HUDEP-2 (cell line): Measurements from ENCODE around the gene MSH5.

Experiments used
- DNase-seq, 76 experiments: peaks; one replicate each; lab custom pipeline; 2025; ENCODE audit not compliant: unreplicated experiment in 76 of 76; lab: John Stamatoyannopoulos, UW

Gene MSH5

DNA sequence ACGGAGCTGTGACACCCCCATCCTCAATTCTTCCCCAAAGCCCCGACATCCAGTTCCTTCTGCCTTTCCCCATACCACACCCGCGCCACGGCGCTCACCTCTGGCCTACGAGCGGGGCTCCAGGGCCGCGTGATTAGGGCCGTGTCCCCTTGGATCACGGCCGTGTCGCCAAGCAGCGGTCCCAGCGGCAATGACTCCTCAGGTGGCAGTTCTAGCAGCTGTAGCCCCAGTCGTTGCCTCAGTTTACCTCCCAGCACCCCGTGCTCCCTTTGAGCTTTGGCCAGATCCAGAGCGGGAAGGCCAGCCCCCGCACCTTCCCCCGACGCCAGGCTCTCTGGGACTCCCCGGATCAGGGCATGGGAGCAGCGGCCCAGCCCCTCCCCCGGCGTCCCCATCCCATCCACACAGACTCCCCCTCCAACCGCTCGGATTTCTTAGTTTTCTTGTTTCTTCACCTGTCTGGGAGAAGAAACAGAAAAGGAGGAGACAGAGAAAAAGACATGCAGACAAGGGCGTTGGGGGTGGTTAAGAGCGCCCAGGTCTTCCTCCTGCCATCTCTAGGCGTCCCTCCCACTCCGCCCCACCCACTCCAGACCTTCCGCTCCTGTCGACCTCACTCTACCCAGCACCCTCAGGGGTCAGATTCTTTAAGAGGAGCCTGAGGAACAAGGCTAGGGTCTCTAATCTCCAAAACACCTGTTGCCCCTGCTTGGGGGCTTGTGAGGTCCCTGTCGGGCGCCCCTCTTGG, 10.9 kb upstream of the MSH5 start, which contains the start of gene DDAH2:
TSS of gene DDAH2 (minus strand) at position 533 of the 748 bp plus-strand sequence. CDS start at position 395, 138 bp downstream.
- peak in 2 of 76 experiments; percentile 46 to 96 for DNase-seq

DNA sequence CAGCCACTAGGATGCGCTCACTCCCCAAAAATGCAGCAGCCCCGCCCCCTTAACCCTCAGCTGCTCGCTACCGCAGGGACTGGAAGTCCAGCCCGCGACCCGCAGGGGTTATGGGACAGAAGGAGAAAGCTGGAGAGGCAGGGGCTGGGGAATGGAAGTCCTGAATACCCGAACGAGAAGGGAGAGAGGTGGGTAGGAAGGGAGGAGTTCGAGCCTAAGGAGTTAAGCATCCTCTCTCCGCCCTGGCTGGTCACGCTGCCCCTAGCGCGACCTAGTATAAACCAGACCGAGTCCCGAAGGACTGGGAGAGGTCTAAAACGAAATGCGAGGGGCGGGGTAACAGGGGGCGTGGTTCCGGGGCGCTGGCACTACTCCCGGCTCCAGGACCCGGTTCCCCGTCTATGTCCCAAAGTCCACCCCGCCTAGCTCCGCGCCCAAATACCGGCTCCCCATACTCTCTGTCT, 10.3 kb upstream of the MSH5 start:
- DNase-seq: peak in 73 of 76 experiments; percentile 39 to 99 (median 79)

DNA sequence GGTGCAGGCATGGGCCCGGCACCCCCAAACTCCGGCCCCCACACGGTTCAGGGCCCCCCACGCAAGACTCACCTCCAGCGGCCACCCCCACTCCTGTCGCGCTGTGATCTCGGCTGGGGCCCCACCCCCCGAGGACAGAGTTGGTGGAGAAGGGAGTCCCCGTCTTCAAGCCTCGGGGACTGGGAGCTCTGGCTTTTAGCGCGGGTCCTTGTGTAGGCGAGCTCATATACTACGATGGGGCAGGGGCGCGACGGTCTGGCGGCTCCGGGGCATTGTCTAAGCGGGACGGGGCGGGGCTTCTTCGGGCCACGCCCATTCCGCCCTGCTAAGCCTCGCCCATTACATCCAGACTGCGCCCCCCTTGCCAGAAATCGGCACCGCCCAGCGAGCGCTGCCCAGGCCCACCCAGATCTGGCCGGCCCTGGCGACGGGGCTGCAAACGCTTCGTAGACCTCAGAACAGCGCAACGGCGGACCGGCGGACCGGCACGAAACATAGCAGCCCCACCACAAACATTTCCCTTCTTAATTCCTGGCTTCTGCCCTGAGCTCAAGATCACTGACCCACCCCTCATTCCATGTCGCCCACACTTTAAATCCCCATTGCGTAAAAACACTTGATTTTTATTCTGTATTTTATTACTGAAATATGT, 9.7 kb upstream of the MSH5 start:
- peak in 60 of 76 experiments; percentile 15 to 99 (median 62) for DNase-seq

DNA sequence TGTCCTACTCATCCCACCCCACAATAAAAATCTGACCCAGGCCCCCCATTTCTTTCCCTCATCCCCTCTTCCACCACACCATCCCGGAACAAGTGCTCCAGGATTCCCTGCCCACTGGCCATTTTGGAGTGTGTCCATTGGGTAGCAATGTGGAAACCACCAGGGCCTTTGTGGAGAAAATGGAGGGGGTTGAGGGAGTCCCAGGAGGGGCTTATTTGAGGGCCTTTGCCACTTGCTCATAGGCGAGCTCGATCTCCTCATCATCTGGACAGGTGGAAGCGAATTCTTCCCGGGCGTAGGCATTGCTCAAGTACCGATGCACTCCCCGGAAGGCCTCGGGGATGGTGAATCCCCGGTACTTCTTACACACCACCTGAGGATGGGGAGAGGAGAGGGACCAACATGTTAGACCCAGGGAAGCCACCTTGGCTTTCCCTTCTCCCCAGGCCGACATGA, 9.1 kb upstream of the MSH5 start:
- DNase-seq: no peak

DNA sequence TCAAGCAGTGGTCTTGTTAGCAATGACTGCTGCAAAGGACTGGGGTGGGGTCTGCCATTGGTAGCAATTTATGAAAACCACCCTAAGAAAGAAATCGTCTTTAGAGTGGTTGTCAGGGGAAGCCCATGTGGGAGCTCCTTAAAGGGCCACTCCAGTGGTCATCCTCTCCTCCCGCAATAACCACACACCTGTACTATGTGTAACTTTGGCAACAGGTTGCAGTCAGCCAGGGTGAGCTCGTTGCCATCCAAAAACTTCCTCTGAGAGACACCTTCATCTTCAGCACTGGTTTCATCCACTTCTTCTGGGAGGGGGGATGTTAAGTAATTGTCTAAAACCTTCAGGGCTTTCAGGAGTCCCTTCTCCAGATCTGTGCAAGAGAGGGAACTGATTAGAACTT, 7.8 kb upstream of the MSH5 start:
- DNase-seq: no peak

DNA sequence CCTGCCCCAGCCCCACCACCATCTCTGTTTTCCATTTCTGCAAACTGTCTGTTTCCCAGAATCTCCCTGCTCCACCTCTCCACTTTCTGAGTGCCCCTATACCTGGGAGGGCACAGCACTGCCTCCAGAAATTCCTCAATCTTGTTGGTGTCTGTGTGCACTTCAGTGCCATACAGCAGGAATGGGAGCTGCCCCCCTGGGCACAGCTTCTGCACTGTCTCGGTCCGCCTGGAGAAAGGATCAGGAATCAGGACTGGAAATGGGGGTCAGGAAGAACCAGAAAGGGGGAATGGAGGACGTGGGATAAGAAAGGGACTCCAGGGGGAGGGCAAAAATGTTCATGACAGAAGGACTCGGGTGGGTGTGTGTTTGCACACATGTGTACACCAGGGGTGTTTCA, 6.1 kb upstream of the MSH5 start:
- no peak for DNase-seq

DNA sequence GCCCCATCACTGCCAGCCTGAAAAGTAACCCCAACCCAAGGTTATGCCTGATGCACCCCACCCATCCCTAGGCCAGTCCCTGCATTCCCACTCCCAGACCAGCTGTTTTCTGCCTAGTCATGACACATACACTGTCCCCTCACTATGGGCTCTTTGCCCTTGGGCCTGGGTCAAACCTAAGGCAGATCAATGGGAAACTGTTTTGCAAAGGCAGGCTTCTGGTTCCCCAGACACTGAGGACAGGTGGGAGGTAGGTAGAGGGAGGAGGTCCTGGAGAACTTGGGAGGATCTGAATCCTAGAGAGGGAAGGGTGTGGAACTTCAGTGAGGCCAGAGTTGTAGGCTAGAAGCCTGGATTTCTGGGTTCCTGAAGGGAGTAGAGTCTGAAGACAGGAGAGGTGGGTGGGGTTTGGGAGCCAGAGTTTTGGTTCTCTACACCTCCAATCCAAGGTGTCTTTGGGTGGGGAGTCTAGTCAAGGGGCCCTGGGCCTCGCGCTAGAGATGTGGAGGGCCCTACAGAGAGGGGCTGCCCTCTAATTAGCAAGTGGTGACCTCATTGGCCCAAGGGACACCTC, 5.5 kb upstream of the MSH5 start:
- no peak for DNase-seq

DNA sequence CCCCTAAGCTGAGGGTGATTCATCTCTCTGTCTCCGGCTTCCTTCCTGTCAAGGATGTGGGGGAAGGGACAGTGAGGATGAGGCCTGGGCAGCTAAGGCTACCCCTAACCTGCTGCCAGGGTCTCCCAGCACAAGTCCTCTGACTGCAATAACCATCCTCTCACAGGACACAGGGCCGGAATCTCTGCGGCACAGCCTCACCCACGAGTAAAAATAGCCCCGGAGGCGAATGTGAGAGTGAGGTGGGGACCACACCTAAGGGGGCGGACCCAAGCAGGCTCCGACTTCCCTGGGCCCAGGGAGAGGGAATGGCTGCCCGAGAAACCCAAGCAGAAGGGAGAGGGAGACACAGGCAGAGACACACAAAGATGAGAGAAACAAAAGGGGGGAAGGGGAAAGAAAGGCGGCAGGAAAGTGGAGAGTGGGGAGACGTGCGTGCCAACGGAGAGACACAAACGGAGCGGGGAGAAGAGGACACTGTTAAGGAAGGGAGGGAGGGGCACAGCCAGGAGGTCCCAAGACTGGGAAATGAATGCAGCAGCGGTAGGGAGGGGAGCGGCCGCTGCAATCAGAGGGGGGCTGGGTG, 4.9 kb upstream of the MSH5 start:
- peak in 40 of 76 experiments; percentile 13 to 71 (median 43) for DNase-seq

DNA sequence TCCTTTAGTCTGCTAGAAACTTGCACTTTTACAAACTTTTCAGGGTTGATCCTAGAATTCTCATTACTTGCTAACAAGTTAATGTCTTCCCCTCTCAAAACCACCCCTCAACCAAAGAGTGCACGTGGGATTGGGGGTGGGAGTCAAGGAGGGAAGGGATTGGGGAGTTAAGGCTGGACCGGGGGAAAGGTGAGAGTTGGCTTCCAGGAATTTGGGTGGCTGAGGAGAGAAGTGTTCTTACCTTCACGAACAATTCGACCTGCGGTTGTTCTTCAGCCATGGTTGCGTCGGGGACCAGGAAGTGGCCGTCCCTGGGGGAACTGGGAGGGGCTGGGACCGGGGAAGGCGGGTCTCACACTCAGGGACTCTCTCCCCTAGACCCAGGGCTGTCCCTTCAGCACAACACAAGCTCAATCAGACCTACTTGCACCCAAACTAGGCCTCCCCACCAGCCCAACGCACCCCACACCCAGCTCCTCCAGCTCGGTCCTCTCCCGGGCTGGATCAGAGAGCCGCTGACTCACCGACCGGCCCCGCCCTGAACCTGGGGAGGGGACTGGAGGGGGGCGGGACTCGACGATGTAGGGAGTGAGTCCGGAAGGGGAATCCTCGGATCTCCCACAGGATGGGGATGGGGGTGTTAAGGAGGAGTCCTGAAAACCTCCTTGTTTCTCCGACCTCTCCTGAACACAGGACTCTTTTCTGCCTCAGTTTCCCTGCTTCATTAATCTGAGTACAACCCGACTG, 3.6 kb upstream of the MSH5 start, which contains the start of gene CLIC1:
TSS of gene CLIC1 (minus strand) at position 510 of the 747 bp plus-strand sequence. CDS start at position 280, 230 bp downstream.
- peak in 72 of 76 experiments; percentile 31 to 91 (median 74) for DNase-seq

DNA sequence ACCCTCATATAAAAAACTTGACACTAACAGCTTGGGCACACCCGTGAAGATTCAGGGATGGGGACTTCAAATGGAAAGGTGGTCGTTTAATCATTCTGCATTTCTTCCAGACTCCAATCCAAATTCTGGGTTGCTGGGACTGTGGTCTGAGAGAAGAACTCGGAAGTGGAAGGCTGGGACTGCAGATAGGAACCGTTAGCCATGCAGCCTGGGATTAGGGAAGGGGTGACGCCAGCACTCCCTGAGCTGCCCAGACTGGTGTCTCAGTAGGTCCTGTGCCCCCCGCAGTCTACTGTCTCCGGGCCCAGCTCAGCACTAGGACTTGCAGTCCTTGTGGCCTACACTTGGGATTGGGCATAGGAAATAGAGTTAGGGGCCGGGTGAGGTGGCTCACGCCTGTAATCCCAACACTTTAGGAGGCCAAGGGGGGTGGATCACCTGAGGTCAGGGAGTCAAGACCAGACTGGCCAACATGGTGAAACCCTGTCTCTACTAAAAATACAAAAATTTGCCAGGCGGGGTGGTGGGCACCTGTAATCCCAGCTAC, 3.0 kb upstream of the MSH5 start:
- no peak for DNase-seq

DNA sequence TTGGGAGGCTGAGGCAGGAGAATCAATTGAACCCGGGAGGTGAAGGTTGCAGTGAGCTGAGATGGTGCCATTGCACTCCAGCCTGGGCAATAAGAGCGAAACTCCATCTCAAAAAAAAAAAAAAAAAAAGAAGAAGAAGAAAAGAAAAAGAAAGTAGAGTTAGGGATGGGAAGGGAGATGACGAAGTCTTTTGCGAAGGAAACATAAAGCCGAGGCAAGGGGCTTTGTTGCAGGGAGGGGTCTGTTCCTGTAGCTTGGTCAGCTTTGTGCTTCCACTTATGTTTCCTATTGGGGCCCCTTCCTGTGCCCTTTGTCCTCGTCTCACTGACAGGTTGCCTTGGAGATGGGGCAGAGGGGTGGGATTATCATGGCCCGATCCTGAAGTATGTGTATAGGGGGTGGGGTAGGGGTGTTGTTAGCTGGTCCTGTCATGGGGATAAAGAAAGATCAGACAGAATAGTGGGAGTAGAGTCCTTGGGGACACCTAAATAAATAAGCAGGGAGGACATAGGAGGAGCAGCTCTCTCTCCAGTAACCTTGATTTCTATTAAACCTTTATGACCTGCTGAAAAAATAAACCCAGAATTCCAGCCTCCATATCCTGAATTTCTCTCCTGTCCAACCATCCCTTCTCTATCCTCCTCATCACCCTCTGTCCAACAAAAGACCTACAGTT, 2.4 kb upstream of the MSH5 start:
- peak in 4 of 76 experiments; percentile 20 to 41 (median 30) for DNase-seq

DNA sequence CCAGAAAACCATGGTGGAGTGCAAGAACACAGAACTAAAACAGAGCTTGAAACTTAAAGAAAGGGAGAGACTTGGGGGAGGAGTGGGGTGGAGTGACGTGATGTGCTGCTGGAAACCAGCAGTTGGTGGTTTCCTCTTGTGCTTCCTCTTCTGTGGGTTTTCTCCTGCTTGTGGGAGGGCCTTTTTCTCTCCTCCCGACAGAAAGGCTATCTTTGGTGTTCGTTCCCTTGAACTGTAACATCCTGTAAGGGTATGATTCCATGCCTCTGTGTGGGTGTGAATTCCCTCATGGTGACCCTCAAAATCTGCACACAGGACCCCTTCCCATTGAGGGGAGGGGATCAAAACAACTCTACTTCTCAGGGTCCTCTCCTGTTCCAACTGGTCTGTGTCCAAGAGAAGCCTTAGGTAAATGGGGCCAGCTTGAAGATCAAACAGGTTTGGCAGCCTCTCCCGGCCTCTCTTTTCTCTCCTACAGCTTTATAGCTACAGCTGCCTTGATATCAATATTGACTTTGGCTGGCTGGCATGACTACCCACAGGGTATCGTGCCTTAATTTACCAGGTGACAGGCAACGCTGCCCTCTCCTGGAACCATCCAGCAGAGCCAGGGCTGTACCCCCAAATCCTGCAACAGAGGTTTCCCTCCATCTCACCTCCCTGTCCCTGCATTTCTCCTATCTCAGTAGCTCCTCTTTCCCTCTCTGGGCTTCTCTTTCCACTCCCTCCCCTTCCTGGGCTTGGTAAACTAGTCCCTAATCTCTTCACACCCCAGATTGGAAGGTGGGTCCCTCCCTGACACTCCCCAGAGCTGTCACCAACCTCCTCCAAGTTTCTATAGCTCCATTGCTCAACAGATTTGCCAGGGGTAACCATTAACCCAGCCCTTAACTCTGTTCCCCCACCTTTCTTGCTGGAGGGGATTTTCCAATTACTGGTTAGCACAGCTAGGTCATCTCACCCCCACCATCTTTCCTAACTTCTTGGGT, 1.5 kb upstream of the MSH5 start:
- peak in 71 of 76 experiments; percentile 25 to 89 (median 64) for DNase-seq

DNA sequence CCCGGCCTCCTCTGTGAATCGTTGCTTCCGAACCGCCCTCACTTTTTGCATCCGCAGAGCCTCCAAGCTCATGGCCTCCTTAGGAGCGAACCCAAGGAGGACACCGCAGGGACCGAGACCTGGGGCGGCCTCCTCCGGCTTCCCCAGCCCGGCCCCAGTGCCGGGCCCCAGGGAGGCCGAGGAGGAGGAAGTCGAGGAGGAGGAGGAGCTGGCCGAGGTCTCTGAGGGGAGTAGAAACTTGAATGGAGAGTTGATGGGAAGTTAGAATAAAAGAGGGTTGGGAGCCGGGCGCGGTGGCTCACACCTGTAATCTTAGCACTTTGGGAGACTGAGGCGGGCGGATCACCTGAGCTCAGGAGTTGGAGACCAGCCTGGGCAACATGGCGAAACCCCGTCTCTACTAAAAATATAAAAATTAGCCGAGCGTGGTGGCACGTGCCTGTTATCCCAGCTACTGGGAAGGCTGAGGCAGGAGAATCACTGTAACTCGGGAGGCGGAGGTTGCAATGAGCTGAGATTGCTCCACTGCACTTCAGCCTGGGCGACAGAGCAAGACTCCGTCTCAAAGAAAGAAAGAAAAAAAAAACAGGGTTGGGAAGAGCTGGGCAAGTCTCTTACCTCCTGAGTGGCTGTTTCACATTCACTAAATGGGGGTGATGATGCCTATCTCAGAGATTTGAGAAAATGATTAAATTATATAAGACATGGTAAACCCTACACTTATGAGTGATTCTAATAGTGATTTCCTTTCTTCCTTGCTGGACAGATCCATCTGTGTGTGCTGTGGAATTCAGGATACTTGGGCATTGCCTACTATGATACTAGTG, 805 bp downstream of the MSH5 start:
- peak in 12 of 76 experiments; percentile 26 to 66 (median 47) for DNase-seq

DNA sequence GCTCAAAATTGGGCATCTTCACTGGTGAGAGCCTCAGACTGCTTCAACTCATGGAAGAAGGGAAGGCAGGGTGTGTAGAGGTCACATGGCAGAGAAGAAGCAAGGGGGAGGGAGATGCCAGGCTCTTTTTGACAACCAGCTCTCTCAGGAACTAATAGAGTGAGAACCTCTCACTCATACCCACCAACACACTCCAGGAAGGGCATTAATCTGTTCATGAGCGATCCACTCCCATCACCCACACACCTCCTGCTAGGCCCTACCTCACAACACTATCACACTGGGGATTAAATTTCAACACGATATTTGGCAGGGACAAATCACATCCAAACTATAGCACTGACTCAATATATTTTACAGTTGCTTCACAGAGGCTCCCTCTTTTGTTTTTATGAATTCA, 2.0 kb downstream of the MSH5 start:
- no peak for DNase-seq

DNA sequence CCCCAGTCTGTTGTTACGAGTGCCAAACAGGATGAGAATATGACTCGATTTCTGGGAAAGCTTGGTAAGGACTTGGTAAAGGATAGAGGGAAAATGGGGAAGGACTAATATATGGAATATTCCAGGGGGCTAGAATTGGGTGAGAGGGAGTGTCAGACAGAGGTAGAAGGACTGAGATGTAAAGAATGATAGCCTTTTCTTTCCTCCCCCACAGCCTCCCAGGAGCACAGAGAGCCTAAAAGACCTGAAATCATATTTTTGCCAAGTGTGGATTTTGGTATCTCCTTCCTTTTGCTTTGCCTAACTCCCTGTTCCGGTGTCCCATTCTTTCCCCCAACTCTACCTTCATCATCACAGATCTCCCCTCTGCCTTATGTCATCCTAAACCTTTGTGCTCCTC, 3.1 kb downstream of the MSH5 start:
- no peak for DNase-seq

DNA sequence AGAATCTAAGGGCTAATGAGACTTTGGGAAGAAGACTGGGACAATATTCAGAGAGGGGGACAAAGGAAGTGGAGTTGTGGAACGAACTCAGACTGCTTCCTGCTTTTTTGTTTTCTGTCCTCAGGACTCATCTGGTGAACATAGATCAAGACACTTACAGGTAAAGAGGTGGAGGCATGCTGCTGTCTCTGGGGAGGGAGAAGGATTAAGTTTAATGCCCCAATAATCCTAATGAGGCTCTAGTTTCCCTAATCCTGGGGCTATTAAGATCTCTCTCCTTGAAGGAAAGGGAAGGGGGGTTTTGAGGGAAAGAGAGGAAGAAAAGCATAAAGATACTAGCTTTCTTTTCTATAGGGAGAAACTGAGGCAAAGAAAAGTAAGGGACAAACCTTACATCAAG, 4.6 kb downstream of the MSH5 start:
- no peak for DNase-seq

DNA sequence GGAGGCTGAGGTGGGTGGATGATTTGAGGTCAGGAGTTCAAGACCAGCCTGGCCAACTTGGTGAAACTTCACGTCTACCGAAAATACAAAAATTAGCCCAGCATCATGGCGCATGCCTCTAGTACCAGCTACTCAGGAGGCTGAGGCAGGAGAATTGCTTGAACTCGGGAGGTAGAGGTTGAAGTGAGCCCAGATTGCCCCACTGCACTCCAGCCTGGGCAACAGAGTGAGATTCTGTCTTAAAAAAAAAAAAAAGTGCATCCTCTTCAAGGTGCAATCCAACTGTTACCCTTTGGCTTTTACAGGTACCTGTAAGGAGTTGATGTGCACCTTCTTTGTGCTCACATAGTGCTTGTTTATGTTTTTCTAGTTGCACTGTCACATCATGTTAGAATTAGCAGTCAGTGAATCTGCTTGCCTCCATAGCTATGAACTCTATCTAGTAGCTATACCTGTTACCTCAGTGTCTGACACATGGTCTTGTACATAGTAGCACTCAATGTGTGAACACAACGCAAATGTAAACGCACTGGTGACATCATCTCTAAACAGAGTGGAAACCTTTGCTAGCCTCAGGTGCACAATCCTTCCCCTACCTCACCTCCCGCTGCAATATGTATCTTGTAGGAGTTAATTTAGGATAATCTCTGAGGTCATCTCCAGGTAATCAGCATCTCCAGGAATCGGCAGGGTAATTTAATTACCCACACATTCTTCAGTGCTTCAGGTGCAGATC, 9.7 kb downstream of the MSH5 start:
- DNase-seq: no peak
